Smooth muscle cell (in vitro differentiated cells): ENCODE data around the gene VRTN. TPM values are rescaled to one million over a fixed set of nuclear protein-coding genes. Genes with fewer than 3 reads are reported as not detected.

Experiments used
- DNase-seq: peaks from one replicate; lab custom pipeline; 2025; ENCODE audit not compliant: unreplicated experiment; lab: John Stamatoyannopoulos, UW
- H2AFZ ChIP-seq: fragments of 200-600 bp; sonication (generic); 2 replicates; pipeline ENCODE4 v1.6.0; 2016; ENCODE audit warnings: antibody characterized with exemption, low read depth, mild to moderate bottlenecking
- H3F3A ChIP-seq: fragments of 200-600 bp; sonication (generic); 2 replicates; pipeline ENCODE4 v1.6.0; 2017; ENCODE audit warnings: antibody characterized with exemption, low read depth
- H3K27ac ChIP-seq: fragments of 200-600 bp; sonication (generic); 2 replicates; pipeline ENCODE4 v1.5.1; 2016; ENCODE audit warnings: low read depth, mild to moderate bottlenecking
- H3K27me3 ChIP-seq: fragments of 200-600 bp; sonication (generic); 2 replicates; pipeline ENCODE4 v1.6.1; 2016; ENCODE audit warnings: low read depth, mild to moderate bottlenecking
- H3K36me3 ChIP-seq: fragments of 200-600 bp; sonication (generic); 2 replicates; pipeline ENCODE4 v1.5.1; 2016; ENCODE audit warnings: low read depth
- H3K4me1 ChIP-seq: fragments of 200-600 bp; sonication (generic); 2 replicates; pipeline ENCODE4 v1.5.1; 2016; ENCODE audit warnings: low read depth
- H3K4me2 ChIP-seq: fragments of 200-600 bp; sonication (generic); 2 replicates; pipeline ENCODE4 v1.6.0; 2016; ENCODE audit warnings: mild to moderate bottlenecking
- H3K4me3 ChIP-seq: fragments of 200-600 bp; sonication (generic); 2 replicates; pipeline ENCODE4 v1.5.1; 2016; ENCODE audit warnings: mild to moderate bottlenecking
- H3K79me2 ChIP-seq: fragments of 200-600 bp; sonication (generic); 2 replicates; pipeline ENCODE4 v1.6.0; 2016; ENCODE audit warnings: low read depth, mild to moderate bottlenecking
- H3K9ac ChIP-seq: fragments of 200-600 bp; sonication (generic); 2 replicates; pipeline ENCODE4 v1.6.0; 2016; ENCODE audit warnings: low read depth
- H3K9me3 ChIP-seq: fragments of 200-600 bp; sonication (generic); replicated peaks from 2 replicates; pipeline ENCODE4 v1.5.1; 2016; ENCODE audit warnings: low read depth
- H4K20me1 ChIP-seq: fragments of 200-600 bp; sonication (generic); 2 replicates; pipeline ENCODE4 v1.6.0; 2016; ENCODE audit warnings: low read depth
- WGBS: methylation state at CpG from one replicate; pipeline ENCODE4 v1.1.7; 2016; ENCODE audit warnings: low lambda C conversion rate; 5-methylcytosine and 5-hydroxymethylcytosine counted together
- polyA plus RNA-seq: library from polyadenylated mRNA; unstranded; fragments of >200 nt; fragmentation: Nextera tagmentation; extraction: Ambion mirVana; gene quantifications from 2 replicates; pipeline ENCODE4 v1.2.1, GENCODE V29; 2016
- total RNA-seq: library from RNA; depleted of rRNA; stranded (reverse); fragments of >200 nt; gene quantifications from 2 replicates; pipeline ENCODE4 v1.2.3, GENCODE V29; 2014
- TF ChIP-seq, protein P1 (sequence below): fragments of 200-600 bp; sonication (generic); IDR thresholded peaks from 2 replicates; pipeline ENCODE4 v1.5.1; 2017; ENCODE audit warnings: borderline replicate concordance, mild to moderate bottlenecking, antibody characterized with exemption; ENCODE audit not compliant: insufficient read depth, poor library complexity, severe bottlenecking

The VRTN gene
- total and polyA plus RNA-seq, 2 experiments from 2014 or later: not detected

DNA sequence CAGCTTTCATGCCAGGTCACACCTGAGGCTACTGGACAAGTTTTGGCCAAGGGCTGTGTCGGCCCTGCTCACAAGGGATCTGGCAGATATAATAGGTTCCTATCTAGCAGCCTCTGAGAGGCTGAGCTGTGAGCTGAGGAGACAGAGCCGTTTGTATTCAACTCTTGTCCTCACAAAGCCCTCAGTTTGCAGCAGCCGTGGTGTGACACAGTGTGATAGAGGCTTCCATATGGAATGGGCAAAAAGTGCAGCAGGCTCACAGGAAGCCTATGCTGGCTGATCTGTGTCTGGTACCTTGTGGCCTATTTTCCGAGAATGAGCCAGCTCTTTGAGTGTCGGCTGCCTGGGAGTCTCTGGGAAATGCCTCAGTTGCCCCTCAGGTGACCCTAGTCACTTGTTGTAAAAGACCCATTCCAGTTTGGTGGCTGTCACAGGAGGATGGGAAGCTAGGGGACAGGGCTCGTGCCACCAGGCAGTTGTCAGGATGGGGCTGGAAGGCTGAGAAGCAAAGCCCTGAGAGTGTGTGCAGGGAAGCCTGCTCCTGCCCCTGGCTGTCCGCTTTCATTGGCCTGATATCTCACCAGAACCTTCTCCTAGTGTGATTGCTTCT lies 16.1 kb downstream of the VRTN start:
- TF ChIP-seq, protein P1, sequence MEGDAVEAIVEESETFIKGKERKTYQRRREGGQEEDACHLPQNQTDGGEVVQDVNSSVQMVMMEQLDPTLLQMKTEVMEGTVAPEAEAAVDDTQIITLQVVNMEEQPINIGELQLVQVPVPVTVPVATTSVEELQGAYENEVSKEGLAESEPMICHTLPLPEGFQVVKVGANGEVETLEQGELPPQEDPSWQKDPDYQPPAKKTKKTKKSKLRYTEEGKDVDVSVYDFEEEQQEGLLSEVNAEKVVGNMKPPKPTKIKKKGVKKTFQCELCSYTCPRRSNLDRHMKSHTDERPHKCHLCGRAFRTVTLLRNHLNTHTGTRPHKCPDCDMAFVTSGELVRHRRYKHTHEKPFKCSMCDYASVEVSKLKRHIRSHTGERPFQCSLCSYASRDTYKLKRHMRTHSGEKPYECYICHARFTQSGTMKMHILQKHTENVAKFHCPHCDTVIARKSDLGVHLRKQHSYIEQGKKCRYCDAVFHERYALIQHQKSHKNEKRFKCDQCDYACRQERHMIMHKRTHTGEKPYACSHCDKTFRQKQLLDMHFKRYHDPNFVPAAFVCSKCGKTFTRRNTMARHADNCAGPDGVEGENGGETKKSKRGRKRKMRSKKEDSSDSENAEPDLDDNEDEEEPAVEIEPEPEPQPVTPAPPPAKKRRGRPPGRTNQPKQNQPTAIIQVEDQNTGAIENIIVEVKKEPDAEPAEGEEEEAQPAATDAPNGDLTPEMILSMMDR: no peak
- no peaks in the 10 kb centered on the region for H3K9me3 ChIP-seq
- peaks cover 14% of the 10 kb centered on the region for H3K27me3 ChIP-seq
- no peak for DNase-seq
- H3K4me3 ChIP-seq: no peak overlapping the region
- no peak overlapping the region for H3K27ac ChIP-seq
- H3F3A ChIP-seq: no peaks in the 10 kb centered on the region
- no peak overlapping the region for H3K9ac ChIP-seq
- WGBS: 88% methylated on average over 7 of the region's 7 CpGs
- H3K79me2 ChIP-seq: no peaks in the 10 kb centered on the region
- H4K20me1 ChIP-seq: no peaks in the 10 kb centered on the region
- H3K4me2 ChIP-seq: no peak overlapping the region
- no peaks in the 10 kb centered on the region for H3K4me1 ChIP-seq
- no peak overlapping the region for H2AFZ ChIP-seq
- no peaks in the 10 kb centered on the region for H3K36me3 ChIP-seq

- Histone ChIP-seq H2AFZ (no peak overlapping the region), H3K4me1 (no peaks in the 10 kb centered on the region), H3K27ac (no peak overlapping the region), H3K9me3 (no peaks in the 10 kb centered on the region), H3K79me2 (no peaks in the 10 kb centered on the region), H3K36me3 (no peaks in the 10 kb centered on the region), H4K20me1 (no peaks in the 10 kb centered on the region), H3F3A (no peaks in the 10 kb centered on the region), H3K9ac (no peak overlapping the region), H3K4me2 (no peak overlapping the region), H3K4me3 (no peak overlapping the region), H3K27me3 (peaks cover 12% of the 10 kb centered on the region)
- WGBS: 94% methylated on average over 6 of the region's 6 CpGs
- no peak for DNase-seq
- TF ChIP-seq, protein P1: no peak
Observed at GRCh38 chr14:74368026-74368425, 19.8 kb downstream of the VRTN start.

- H4K20me1 ChIP-seq: no peaks in the 10 kb centered on the region
- peaks cover 10% of the 10 kb centered on the region for H3K27me3 ChIP-seq
- WGBS: 88% methylated on average over 8 of the region's 8 CpGs
- no peak for DNase-seq
- no peaks in the 10 kb centered on the region for H3K36me3 ChIP-seq
- H3K9ac ChIP-seq: no peak overlapping the region
- TF ChIP-seq, protein P1: no peak
- H3K4me3 ChIP-seq: no peak overlapping the region
- H3K9me3 ChIP-seq: no peaks in the 10 kb centered on the region
- H3K4me2 ChIP-seq: no peak overlapping the region
- no peak overlapping the region for H2AFZ ChIP-seq
- no peaks in the 10 kb centered on the region for H3F3A ChIP-seq
- no peaks in the 10 kb centered on the region for H3K4me1 ChIP-seq
- no peaks in the 10 kb centered on the region for H3K79me2 ChIP-seq
- H3K27ac ChIP-seq: no peak overlapping the region
Observed at GRCh38 chr14:74368441-74368840, 20.2 kb downstream of the VRTN start.

GRCh38 chr14:74377976-74378690 lies 29.9 kb downstream of the VRTN start:
- Histone ChIP-seq H4K20me1 (no peaks in the 10 kb centered on the region), H2AFZ (no peak overlapping the region), H3K4me3 (no peak overlapping the region), H3K9me3 (no peaks in the 10 kb centered on the region), H3K27me3 (peaks cover 4% of the 10 kb centered on the region), H3K4me1 (no peaks in the 10 kb centered on the region), H3F3A (no peaks in the 10 kb centered on the region), H3K9ac (no peak overlapping the region), H3K79me2 (no peaks in the 10 kb centered on the region), H3K4me2 (no peak overlapping the region), H3K27ac (no peak overlapping the region), H3K36me3 (no peaks in the 10 kb centered on the region)
- DNase-seq: no peak
- TF ChIP-seq, protein P1: no peak
- 95% methylated on average over 35 of the region's 38 CpGs for WGBS
